GM12865 (cell line): ENCODE measurements around the gene KANK3.

ENCODE experiments used
- DNase-seq: peaks from one replicate; pipeline ENCODE4 v3.0.0; 2010; ENCODE audit warnings: low read depth
- H3K4me3 ChIP-seq: 2 replicates; pipeline ENCODE4 v1.5.1; 2011; ENCODE audit warnings: mild to moderate bottlenecking, low read depth, low read length, control low read depth
- CTCF ChIP-seq: IDR thresholded peaks from 2 replicates; pipeline ENCODE4 v1.5.1; 2011; ENCODE audit warnings: low read length, control low read depth, low read depth, inconsistent platforms; ENCODE audit not compliant: insufficient read depth; ENCODE audit errors: missing control alignments

The KANK3 gene

DNA sequence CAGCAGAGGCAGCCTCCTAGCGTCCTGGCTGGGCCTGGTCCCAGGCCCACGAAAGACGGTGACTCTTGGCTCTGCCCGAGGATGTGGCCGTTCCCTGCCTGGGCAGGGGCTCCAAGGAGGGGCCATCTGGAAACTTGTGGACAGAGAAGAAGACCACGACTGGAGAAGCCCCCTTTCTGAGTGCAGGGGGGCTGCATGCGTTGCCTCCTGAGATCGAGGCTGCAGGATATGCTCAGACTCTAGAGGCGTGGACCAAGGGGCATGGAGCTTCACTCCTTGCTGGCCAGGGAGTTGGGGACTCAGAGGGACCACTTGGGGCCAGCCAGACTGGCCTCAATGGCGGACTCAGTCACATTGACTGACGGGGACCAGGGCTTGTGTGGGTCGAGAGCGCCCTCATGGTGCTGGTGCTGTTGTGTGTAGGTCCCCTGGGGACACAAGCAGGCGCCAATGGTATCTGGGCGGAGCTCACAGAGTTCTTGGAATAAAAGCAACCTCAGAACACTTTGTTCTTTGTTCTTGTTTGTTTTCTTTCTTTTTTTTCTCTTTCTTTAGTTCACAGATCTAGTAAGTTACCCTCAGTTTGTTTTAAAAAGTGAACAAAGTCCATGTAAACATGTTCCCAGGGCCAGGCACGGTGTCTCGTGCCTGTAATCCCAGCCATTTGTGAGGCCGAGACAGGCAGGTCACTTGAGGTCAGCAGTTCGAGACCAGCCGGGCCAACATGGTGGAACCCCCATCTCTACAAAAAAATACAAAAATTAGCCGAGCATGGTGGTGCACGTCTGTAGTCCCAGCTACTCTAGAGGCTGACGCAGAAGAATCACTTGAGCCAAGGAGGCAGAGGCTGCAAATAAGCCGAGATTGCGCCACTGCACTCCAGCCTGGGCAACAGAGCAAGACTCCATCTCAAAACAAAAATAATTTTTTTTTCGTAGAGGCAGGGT lies 31.1 kb upstream of the KANK3 start:
- TF ChIP-seq CTCF, result no peak
- no peak for DNase-seq
- H3K4me3 ChIP-seq, result no peak overlapping the region

GRCh38 chr19:8371011-8371804 lies 28.1 kb upstream of the KANK3 start:
- no peak overlapping the region for H3K4me3 ChIP-seq
- no peak for TF ChIP-seq CTCF
- no peak for DNase-seq

DNA sequence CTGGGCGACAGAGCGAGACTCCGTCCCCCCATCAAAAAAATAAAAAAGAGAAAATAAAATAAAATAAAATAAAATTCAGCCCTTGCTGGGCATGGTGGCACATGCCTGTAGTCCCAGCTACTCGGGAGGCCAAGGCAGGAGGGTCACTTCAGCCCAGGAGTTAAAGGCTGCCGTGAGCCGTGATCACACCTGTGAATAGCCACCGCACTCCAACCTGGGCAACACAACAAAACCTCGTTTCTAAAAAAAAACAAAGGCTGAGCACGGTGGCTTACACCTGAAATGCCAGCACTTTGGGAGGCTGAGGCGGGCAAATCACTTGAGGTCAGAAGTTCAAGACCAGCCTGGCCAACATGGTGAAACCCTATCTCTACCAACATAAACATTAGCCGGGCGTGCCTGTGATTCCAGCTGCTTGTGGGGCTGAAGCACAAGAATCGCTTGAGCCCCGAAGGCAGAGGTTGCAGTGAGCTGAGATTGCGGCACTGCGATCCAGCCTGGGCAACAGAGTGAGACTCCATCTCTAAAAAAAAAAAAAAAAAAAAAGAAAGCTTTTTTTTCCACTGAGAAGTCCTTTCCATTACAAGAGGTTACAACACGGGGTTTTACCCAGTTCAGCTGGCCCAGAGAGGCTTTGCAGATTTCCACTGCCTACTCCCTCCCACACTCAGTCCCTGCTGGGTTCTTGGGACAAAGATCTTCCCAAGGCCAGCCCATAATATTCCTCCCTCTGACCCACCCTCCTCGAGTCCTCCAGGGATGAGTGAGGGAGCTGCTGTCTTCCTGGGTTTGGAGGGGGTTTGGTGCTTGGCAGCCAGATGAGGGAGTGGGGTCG lies 27.3 kb upstream of the KANK3 start:
- no peak for DNase-seq
- H3K4me3 ChIP-seq, result no peak overlapping the region
- no peak for TF ChIP-seq CTCF

DNA sequence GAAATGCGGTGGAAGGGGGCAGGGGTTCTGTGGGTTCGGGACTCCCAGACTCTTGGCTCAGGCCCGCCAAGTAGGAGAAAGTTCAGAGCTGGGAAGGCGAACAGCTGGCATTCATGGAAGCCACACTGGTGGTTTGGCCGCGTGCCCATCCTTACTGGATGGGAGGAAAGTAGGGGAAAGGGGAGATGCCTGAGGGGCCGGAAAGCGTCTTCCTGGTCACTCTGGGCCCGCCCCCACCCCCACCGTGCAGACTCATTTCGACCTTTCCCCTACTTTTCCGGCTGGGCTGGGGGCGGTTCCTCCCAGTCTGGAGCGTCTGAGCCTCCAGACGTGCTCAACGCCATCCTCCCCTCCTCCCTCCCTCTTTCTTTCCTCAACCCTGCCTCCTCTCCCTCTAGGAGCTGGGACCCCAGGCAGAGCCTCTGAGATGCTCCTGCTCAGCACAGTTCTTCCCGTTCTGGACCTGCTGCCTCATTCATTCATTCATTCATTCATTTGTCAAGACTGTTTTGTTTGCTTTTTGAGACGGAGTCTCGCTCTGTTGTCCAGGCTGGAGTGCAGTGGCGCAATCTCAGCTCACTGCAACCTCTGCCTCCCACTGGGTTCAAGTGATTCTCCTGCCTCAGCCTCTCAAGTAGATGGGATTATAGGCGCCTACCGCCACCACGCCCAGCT lies 24.4 kb upstream of the KANK3 start:
- no peak for DNase-seq
- H3K4me3 ChIP-seq, result no peak overlapping the region
- TF ChIP-seq CTCF, result no peak

DNA sequence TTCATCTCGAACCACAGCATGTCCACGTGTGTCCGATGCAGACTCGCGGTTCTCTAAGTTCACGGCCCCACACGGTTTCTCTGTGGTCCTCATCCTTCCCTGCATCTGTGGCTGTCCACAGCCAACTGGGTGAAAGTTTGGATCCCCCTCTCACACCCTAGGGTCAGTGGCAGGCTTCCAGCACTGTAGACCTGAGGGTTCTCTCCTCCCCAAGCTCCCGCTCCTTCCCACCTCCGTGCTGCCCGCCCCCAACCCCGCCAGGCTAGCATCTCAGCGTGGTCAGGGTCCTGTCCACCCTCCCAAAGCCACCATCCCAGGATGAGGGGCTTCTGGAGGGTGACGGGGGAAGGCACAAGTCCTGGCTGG lies 23.9 kb upstream of the KANK3 start:
- no peak overlapping the region for H3K4me3 ChIP-seq
- no peak for DNase-seq
- TF ChIP-seq CTCF, result no peak

GRCh38 chr19:8366121-8366581 lies 23.1 kb upstream of the KANK3 start:
- H3K4me3 ChIP-seq, result no peak overlapping the region
- no peak for TF ChIP-seq CTCF
- DNase-seq, result no peak
